ENCODE data around the gene ASPN. TPM values are rescaled to one million over a fixed set of nuclear protein-coding genes. Genes with fewer than 3 reads are reported as not detected.

The ASPN gene
- total RNA-seq, 2 donors from 2014 or later, result not detected

GRCh38 chr9:92496396-92497176, 14.3 kb upstream of the ASPN start:
- ATAC-seq (no peak), DNase-seq (ENCODE audit: low spot score) (no peak)
- H3K36me3 Mint-ChIP-seq, result no peaks in the 10 kb centered on the region
- H3K4me3 Mint-ChIP-seq, result no peak overlapping the region
- H3K4me1 Mint-ChIP-seq (ENCODE audit: low read depth in 2 of 2), result no peaks in the 10 kb centered on the region
- H3K9me3 Mint-ChIP-seq, result no peaks in the 10 kb centered on the region
- no peak overlapping the region for H3K27ac Mint-ChIP-seq
- no peaks in the 10 kb centered on the region for H3K27me3 Mint-ChIP-seq

- DNase-seq (ENCODE audit: low spot score), result no peak
- Mint-ChIP-seq H3K27me3 (no peaks in the 10 kb centered on the region), H3K4me1 (ENCODE audit: low read depth in 2 of 2) (no peaks in the 10 kb centered on the region), H3K27ac (no peak overlapping the region), H3K36me3 (no peaks in the 10 kb centered on the region), H3K4me3 (no peak overlapping the region), H3K9me3 (no peaks in the 10 kb centered on the region)
- no peak for ATAC-seq
Observed at GRCh38 chr9:92494856-92495255, 12.6 kb upstream of the ASPN start.

GRCh38 chr9:92493749-92494387, 11.6 kb upstream of the ASPN start:
- no peaks in the 10 kb centered on the region for H3K36me3 Mint-ChIP-seq
- DNase-seq (ENCODE audit: low spot score) (no peak), ATAC-seq (no peak)
- no peaks in the 10 kb centered on the region for H3K4me1 Mint-ChIP-seq (ENCODE audit: low read depth in 2 of 2)
- H3K27me3 Mint-ChIP-seq, result no peaks in the 10 kb centered on the region
- no peak overlapping the region for H3K27ac Mint-ChIP-seq
- H3K9me3 Mint-ChIP-seq, result no peaks in the 10 kb centered on the region
- no peak overlapping the region for H3K4me3 Mint-ChIP-seq

GRCh38 chr9:92492781-92493401, 10.6 kb upstream of the ASPN start:
- no peaks in the 10 kb centered on the region for H3K36me3 Mint-ChIP-seq
- ATAC-seq (no peak), DNase-seq (ENCODE audit: low spot score) (no peak)
- H3K27ac Mint-ChIP-seq, result no peak overlapping the region
- H3K4me1 Mint-ChIP-seq (ENCODE audit: low read depth in 2 of 2), result no peaks in the 10 kb centered on the region
- no peak overlapping the region for H3K4me3 Mint-ChIP-seq
- H3K27me3 Mint-ChIP-seq, result no peaks in the 10 kb centered on the region
- no peaks in the 10 kb centered on the region for H3K9me3 Mint-ChIP-seq

GRCh38 chr9:92488681-92489550, 6.6 kb upstream of the ASPN start:
- no peak overlapping the region for H3K27ac Mint-ChIP-seq
- no peak for ATAC-seq
- no peak for DNase-seq (ENCODE audit: low spot score)
- H3K4me3 Mint-ChIP-seq, result no peak overlapping the region
- no peaks in the 10 kb centered on the region for H3K9me3 Mint-ChIP-seq
- no peaks in the 10 kb centered on the region for H3K27me3 Mint-ChIP-seq
- no peaks in the 10 kb centered on the region for H3K4me1 Mint-ChIP-seq (ENCODE audit: low read depth in 2 of 2)
- no peaks in the 10 kb centered on the region for H3K36me3 Mint-ChIP-seq

GRCh38 chr9:92486371-92486770, 4.1 kb upstream of the ASPN start:
- Mint-ChIP-seq H3K9me3 (no peaks in the 10 kb centered on the region), H3K36me3 (no peaks in the 10 kb centered on the region), H3K27me3 (no peaks in the 10 kb centered on the region), H3K4me1 (ENCODE audit: low read depth in 2 of 2) (peaks cover 0 to 1% of the 10 kb centered on the region in 2 donors), H3K4me3 (no peak overlapping the region), H3K27ac (no peak overlapping the region)
- DNase-seq (ENCODE audit: low spot score), result no peak
- ATAC-seq, result no peak

- ATAC-seq, result no peak
- no peak overlapping the region for H3K4me3 Mint-ChIP-seq
Observed at GRCh38 chr9:92484563-92484962, 2.3 kb upstream of the ASPN start.

GRCh38 chr9:92483627-92484545, 1.6 kb upstream of the ASPN start:
- peak overlapping the region in 1 of 2 donors; percentile 43 for H3K27ac Mint-ChIP-seq
- DNase-seq (ENCODE audit: low spot score) (no peak), ATAC-seq (no peak)

More at GRCh38 chr9:92484563-92484962, 2.3 kb upstream of the ASPN start:
- Mint-ChIP-seq H3K27me3 (no peaks in the 10 kb centered on the region), H3K4me1 (ENCODE audit: low read depth in 2 of 2) (peaks cover 4 to 7% of the 10 kb centered on the region in 2 donors), H3K27ac (no peak overlapping the region), H3K36me3 (no peaks in the 10 kb centered on the region), H3K9me3 (no peaks in the 10 kb centered on the region)
- no peak for DNase-seq (ENCODE audit: low spot score)

GRCh38 chr9:92482805-92483204, 499 bp upstream of the ASPN start:
- H3K9me3 Mint-ChIP-seq, result no peaks in the 10 kb centered on the region
- H3K4me1 Mint-ChIP-seq (ENCODE audit: low read depth in 2 of 2), result peaks cover 4 to 7% of the 10 kb centered on the region in 2 donors
- DNase-seq (ENCODE audit: low spot score) (no peak), ATAC-seq (no peak)
- no peak overlapping the region for H3K4me3 Mint-ChIP-seq
- no peaks in the 10 kb centered on the region for H3K27me3 Mint-ChIP-seq
- H3K27ac Mint-ChIP-seq, result no peak overlapping the region
- no peaks in the 10 kb centered on the region for H3K36me3 Mint-ChIP-seq

More at GRCh38 chr9:92483627-92484545, 1.6 kb upstream of the ASPN start:
- no peaks in the 10 kb centered on the region for H3K36me3 Mint-ChIP-seq
- no peaks in the 10 kb centered on the region for H3K27me3 Mint-ChIP-seq
- H3K4me1 Mint-ChIP-seq (ENCODE audit: low read depth in 2 of 2), result peaks cover 4 to 7% of the 10 kb centered on the region in 2 donors
- no peak overlapping the region for H3K4me3 Mint-ChIP-seq
- H3K9me3 Mint-ChIP-seq, result no peaks in the 10 kb centered on the region

GRCh38 chr9:92480986-92481633, 1.2 kb downstream of the ASPN start:
- Mint-ChIP-seq H3K27me3 (no peaks in the 10 kb centered on the region), H3K27ac (no peak overlapping the region), H3K36me3 (no peaks in the 10 kb centered on the region), H3K9me3 (no peaks in the 10 kb centered on the region), H3K4me1 (ENCODE audit: low read depth in 2 of 2) (peaks cover 4 to 7% of the 10 kb centered on the region in 2 donors), H3K4me3 (peak overlapping the region; percentile 13)
- DNase-seq (ENCODE audit: low spot score) (no peak), ATAC-seq (no peak)

- Mint-ChIP-seq H3K27ac (no peak overlapping the region), H3K4me3 (no peak overlapping the region), H3K36me3 (no peaks in the 10 kb centered on the region), H3K9me3 (no peaks in the 10 kb centered on the region), H3K27me3 (no peaks in the 10 kb centered on the region), H3K4me1 (ENCODE audit: low read depth in 2 of 2) (peaks cover 4 to 7% of the 10 kb centered on the region in 2 donors)
- ATAC-seq (no peak), DNase-seq (ENCODE audit: low spot score) (no peak)
Observed at GRCh38 chr9:92480291-92480771, 2.0 kb downstream of the ASPN start.

- no peak for ATAC-seq
- H3K9me3 Mint-ChIP-seq, result no peaks in the 10 kb centered on the region
- H3K4me1 Mint-ChIP-seq (ENCODE audit: low read depth in 2 of 2), result peaks cover 4 to 7% of the 10 kb centered on the region in 2 donors
- no peak overlapping the region for H3K27ac Mint-ChIP-seq
- no peaks in the 10 kb centered on the region for H3K36me3 Mint-ChIP-seq
- no peak for DNase-seq (ENCODE audit: low spot score)
- no peaks in the 10 kb centered on the region for H3K27me3 Mint-ChIP-seq
- H3K4me3 Mint-ChIP-seq, result no peak overlapping the region
Observed at GRCh38 chr9:92479346-92479745, 3.0 kb downstream of the ASPN start.
